Stimulated activated CD8-positive, alpha-beta memory T cell treated with anti-CD3 and anti-CD28 coated beads, Interleukin-12 subunit alpha, Interleukin-12 subunit beta, amount 100 ng/mL, for 4 hours (primary cell): Measurements from ENCODE around the gene FLNA.
"Not testable (repeated sequence)": the region's sequence is repeated elsewhere in the genome, so short reads cannot be mapped to it uniquely, and the experiment has no call there.

Experiments used
- DNase-seq: peaks from one replicate; pipeline ENCODE4 v3.0.0-alpha.2; 2020; ENCODE audit warnings: low read depth

Gene FLNA

GRCh38 chrX:154343063-154343462, 31.4 kb downstream of the FLNA start:
- not testable (repeated sequence) for DNase-seq

- DNase-seq: not testable (repeated sequence)
Measured at GRCh38 chrX:154341399-154342298, 32.8 kb downstream of the FLNA start.

- no peak for DNase-seq
Measured at GRCh38 chrX:154334496-154334895, 39.9 kb downstream of the FLNA start.

GRCh38 chrX:154333837-154334271, 40.6 kb downstream of the FLNA start:
- no peak for DNase-seq

GRCh38 chrX:154333116-154333515, 41.3 kb downstream of the FLNA start:
- no peak for DNase-seq

GRCh38 chrX:154332561-154332960, 41.9 kb downstream of the FLNA start:
- DNase-seq: no peak

GRCh38 chrX:154329294-154329693, 45.1 kb downstream of the FLNA start:
- no peak for DNase-seq

GRCh38 chrX:154328646-154329045, 45.8 kb downstream of the FLNA start:
- DNase-seq: no peak

GRCh38 chrX:154327038-154327820, 47.2 kb downstream of the FLNA start:
- DNase-seq: no peak

GRCh38 chrX:154325541-154325940, 48.9 kb downstream of the FLNA start:
- DNase-seq: no peak

- no peak for DNase-seq
Measured at GRCh38 chrX:154323537-154323936, 50.9 kb downstream of the FLNA start.

- no peak for DNase-seq
Measured at GRCh38 chrX:154322890-154323289, 51.5 kb downstream of the FLNA start.

- DNase-seq: no peak
Measured at GRCh38 chrX:154321594-154321993, 52.8 kb downstream of the FLNA start.

GRCh38 chrX:154321152-154321551, 53.3 kb downstream of the FLNA start:
- no peak for DNase-seq

- no peak for DNase-seq
Measured at GRCh38 chrX:154320406-154320805, 54.0 kb downstream of the FLNA start.

- no peak for DNase-seq
Measured at GRCh38 chrX:154317391-154317995, 56.9 kb downstream of the FLNA start.

- DNase-seq: no peak
Measured at GRCh38 chrX:154315416-154315815, 59.0 kb downstream of the FLNA start.

- no peak for DNase-seq
Measured at GRCh38 chrX:154313147-154313546, 61.3 kb downstream of the FLNA start.

- DNase-seq: no peak
Measured at GRCh38 chrX:154312116-154312515, 62.3 kb downstream of the FLNA start.

- no peak for DNase-seq
Measured at GRCh38 chrX:154310616-154311536, 63.6 kb downstream of the FLNA start.

GRCh38 chrX:154309041-154309775, 65.2 kb downstream of the FLNA start:
- DNase-seq: no peak
